Measurements from ENCODE around the gene RAB6D.
"Not testable (repeated sequence)": the region's sequence is repeated elsewhere in the genome, so short reads cannot be mapped to it uniquely, and the experiment has no call there.

RAB6D gene

GRCh38 chr2:131366643-131367042, 2.7 kb upstream of the RAB6D start:
- no peak for DNase-seq (ENCODE audit: low read depth in 3 of 3, low spot score in 1 of 3)

- DNase-seq (ENCODE audit: low read depth in 3 of 3, low spot score in 1 of 3): no peak
Observed at GRCh38 chr2:131365452-131365851, 1.5 kb upstream of the RAB6D start.

- not testable (repeated sequence) for DNase-seq (ENCODE audit: low read depth in 3 of 3, low spot score in 1 of 3)
Observed at GRCh38 chr2:131363213-131363612, 755 bp downstream of the RAB6D start.

GRCh38 chr2:131361773-131362172, 2.2 kb downstream of the RAB6D start:
- not testable (repeated sequence) for DNase-seq (ENCODE audit: low read depth in 3 of 3, low spot score in 1 of 3)

GRCh38 chr2:131353167-131353697, 10.7 kb downstream of the RAB6D start:
- not testable (repeated sequence) for DNase-seq (ENCODE audit: low read depth in 3 of 3, low spot score in 1 of 3)

- DNase-seq (ENCODE audit: low read depth in 3 of 3, low spot score in 1 of 3): no peak
Observed at GRCh38 chr2:131349021-131349420, 14.9 kb downstream of the RAB6D start.

GRCh38 chr2:131347035-131347434, 16.9 kb downstream of the RAB6D start:
- DNase-seq (ENCODE audit: low read depth in 3 of 3, low spot score in 1 of 3): not testable (repeated sequence)

GRCh38 chr2:131339307-131339706, 24.7 kb downstream of the RAB6D start:
- not testable (repeated sequence) for DNase-seq (ENCODE audit: low read depth in 3 of 3, low spot score in 1 of 3)

- not testable (repeated sequence) for DNase-seq (ENCODE audit: low read depth in 3 of 3, low spot score in 1 of 3)
Observed at GRCh38 chr2:131335319-131335718, 28.6 kb downstream of the RAB6D start.

- DNase-seq (ENCODE audit: low read depth in 3 of 3, low spot score in 1 of 3): not testable (repeated sequence)
Observed at GRCh38 chr2:131332709-131333108, 31.3 kb downstream of the RAB6D start.

- DNase-seq (ENCODE audit: low read depth in 3 of 3, low spot score in 1 of 3): not testable (repeated sequence)
Observed at GRCh38 chr2:131331000-131331399, 33.0 kb downstream of the RAB6D start.

GRCh38 chr2:131322209-131322608, 41.8 kb downstream of the RAB6D start:
- no peak for DNase-seq (ENCODE audit: low read depth in 3 of 3, low spot score in 1 of 3)

GRCh38 chr2:131321344-131321743, 42.6 kb downstream of the RAB6D start:
- not testable (repeated sequence) for DNase-seq (ENCODE audit: low read depth in 3 of 3, low spot score in 1 of 3)

- DNase-seq (ENCODE audit: low read depth in 3 of 3, low spot score in 1 of 3): not testable (repeated sequence)
Observed at GRCh38 chr2:131311001-131311400, 53.0 kb downstream of the RAB6D start.
